Measurements from ENCODE around the gene HIKESHI.

DNA sequence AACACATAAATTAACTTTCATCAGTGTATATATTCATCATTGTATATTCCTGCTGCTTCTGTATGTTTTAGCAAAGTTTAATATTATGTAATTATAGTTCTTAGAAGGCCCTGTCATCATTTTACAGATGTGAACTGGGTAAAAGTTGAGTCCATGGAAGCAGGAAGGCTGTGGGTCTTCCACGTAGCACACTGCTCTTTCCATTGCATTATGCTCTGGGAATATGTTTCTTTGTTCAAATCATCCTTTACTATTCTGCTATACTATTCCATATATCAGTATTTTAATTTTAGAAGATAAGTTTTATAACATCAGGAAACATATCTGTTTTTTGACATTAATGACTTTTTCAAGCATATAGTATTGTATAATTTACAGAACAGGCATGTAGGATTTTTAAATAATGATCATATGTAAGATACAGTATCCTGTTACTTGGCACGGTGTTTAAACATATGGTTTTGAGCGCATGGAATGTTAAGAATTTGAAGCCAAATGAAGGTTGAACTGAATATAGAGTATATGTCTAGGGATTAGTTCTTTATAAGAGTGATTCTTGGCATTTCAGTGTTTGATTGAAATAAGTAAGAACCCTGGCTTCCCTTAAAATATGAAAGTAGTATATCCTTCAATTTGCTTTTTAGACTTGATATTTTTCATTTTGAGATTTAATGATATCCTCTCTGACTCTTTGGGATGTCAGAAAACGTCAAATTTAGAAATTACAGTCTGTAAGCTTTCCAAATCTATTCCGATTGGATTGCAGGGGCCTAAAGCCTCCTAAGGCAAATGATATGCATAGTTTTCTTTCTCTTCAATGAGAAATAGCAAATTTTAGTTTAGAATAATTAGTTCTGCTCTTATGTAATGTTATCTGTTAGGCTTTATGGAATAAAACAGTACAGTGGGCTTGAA is 81.3 kb downstream of the HIKESHI start:
- TF ChIP-seq, protein P1, sequence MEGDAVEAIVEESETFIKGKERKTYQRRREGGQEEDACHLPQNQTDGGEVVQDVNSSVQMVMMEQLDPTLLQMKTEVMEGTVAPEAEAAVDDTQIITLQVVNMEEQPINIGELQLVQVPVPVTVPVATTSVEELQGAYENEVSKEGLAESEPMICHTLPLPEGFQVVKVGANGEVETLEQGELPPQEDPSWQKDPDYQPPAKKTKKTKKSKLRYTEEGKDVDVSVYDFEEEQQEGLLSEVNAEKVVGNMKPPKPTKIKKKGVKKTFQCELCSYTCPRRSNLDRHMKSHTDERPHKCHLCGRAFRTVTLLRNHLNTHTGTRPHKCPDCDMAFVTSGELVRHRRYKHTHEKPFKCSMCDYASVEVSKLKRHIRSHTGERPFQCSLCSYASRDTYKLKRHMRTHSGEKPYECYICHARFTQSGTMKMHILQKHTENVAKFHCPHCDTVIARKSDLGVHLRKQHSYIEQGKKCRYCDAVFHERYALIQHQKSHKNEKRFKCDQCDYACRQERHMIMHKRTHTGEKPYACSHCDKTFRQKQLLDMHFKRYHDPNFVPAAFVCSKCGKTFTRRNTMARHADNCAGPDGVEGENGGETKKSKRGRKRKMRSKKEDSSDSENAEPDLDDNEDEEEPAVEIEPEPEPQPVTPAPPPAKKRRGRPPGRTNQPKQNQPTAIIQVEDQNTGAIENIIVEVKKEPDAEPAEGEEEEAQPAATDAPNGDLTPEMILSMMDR (IDR thresholded peaks at IDR 0.05; ENCODE audit: poor library complexity): no peak
- no peak for TF ChIP-seq EZH2 (IDR thresholded peaks at IDR 0.05; ENCODE audit: borderline replicate concordance)
